ENCODE results near the gene ERP27.

ERP27 gene

GRCh38 chr12:14938301-14938700, at the start of gene ERP27:
Gene ERP27 (minus strand): TSS chr12:14938537. CDS start chr12:14938508, 29 bp downstream.
- no peak for FAIRE-seq

DNA sequence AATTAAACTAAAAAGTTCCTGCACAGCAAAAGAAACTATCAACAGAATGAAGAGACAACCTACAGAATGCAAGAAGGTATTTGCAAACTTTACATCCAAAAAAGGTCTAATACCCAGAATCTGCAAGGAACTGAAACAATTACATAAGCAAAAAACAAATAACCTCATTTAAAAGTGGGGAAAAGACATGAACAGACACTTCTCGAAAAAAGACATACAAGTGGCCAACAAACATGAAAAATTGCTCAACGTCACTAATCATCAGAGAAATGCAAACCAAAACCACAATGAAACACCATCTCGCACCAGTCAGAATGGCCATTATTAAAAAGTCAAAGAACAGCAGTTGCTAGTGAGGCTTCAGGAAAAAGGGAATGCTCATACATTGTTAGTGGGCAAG, 49.7 kb upstream of the ERP27 start:
- FAIRE-seq, result no peak

GRCh38 chr12:14986449-14986848, 48.1 kb upstream of the ERP27 start:
- no peak for FAIRE-seq

DNA sequence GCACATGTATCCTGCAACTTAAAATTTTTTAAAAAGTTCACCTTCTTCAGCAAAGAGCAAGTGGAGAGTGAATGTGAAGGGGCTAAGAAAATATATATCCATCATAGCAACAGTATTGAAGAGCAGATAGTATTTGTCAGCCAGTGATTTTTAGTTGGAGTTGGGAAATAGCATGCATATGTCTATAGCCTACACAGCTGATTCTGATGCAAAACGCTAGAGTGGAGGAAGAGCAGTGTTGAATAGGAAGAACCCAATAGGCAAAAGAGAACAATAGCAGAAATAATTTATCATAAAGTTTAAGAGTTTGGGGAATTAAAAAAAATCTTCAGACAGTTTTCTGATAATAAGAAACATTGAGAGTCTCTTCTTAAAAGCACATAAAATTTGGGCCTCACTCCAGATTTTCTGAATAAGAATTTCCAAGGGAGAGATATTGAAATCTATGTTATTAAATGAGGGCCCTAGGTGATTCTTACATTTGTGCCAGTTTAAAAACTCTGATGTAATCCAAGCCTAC, 46.5 kb upstream of the ERP27 start:
- FAIRE-seq, result no peak

DNA sequence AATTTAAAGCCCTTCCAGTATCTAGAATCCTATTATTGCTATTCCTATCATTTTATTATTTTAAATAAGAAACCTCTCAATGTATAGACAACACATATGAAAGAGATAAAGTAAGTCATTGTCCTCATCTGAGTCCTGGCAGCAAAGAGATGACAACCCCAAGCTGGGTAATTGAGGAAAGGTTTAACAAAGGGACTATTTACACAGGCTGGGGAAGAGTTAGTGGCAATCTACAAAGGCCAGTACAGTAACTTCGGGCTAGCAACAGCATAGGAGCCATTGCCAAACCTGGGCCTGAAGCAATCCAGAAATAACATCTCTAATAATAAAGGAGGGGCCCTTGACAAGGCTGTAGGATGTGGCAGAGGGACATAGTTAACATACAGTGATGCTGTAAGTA, 45.7 kb upstream of the ERP27 start:
- no peak for FAIRE-seq

DNA sequence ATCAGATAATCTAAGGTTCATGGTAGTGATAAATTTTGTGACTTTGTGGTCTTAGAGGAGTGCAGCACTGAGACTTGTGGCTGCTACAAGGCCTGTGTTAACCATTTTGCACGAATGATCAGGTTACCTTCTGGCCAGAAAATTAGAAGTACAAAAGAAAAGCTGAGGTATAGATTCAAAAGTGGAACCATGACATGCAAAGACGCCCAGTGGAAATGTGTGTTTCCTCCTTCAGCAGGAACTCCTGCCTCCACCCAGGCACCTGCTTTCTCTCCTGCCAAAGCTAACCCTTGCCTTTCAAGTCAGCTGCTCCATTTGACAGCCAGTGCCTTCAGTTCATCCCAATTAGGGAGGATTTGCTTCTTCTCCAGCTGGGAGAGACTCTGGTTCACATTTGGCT, 44.7 kb upstream of the ERP27 start:
- no peak for FAIRE-seq

DNA sequence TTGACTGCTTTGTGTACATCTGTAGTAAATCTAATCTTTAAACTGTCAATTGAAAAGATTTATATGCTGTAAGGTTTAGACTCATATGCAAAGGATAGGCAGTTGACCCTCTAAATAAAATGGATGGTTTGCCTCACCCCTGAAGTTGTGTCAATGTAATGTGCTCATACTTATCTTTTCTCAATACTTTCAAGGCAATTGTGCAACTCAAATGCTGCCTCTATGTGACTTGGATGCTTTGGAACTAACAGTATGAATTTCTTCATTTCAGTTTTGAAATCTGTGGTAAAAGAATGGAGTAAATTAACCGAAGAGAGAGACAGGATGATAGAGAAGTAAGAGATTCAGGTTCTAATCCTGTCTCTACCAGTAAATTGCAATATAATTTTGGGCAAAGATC, 44.2 kb upstream of the ERP27 start:
- no peak for FAIRE-seq

GRCh38 chr12:14981049-14981448, 42.7 kb upstream of the ERP27 start:
- FAIRE-seq, result no peak

DNA sequence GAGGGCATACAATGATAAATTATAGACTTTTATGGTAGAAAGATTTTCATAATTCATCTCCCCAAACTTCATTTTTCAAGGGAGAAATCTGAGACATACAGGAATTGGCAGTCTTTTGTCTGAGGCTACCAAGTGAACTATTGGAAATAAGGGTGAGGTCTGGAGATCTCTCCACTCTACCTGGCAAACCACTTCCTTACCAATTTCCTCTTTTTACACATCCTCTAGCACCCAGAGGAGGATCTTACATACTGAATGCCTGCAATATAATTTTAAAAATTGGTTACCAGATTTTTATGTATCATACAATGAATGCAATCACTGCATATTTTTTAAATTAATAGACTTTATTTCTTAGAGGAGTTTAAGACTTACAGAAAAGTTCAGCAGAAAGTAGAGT, 41.1 kb upstream of the ERP27 start:
- FAIRE-seq, result no peak

GRCh38 chr12:14976658-14977057, 38.3 kb upstream of the ERP27 start:
- no peak for FAIRE-seq

DNA sequence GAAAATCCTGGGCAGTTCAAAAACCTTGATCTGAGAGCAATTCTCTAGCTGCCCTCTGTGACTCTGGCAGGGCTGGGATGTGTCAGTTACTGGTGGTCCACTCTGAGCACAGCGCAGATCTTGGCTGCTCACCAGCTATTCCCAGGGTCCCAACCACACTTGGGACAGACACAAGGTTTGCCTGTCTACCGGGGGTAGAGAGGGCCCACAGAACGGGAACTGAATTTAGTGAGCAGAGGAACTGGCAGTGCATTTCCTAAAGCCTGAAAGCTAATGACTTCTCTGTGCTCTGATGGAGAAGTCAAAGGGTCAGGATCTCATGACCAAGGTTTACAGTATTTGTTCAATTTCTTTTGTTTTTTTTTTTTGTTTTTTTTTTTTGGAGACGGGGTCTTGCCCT, 37.1 kb upstream of the ERP27 start:
- FAIRE-seq, result no peak

- FAIRE-seq, result no peak
Measured at GRCh38 chr12:14974633-14975032, 36.3 kb upstream of the ERP27 start.

DNA sequence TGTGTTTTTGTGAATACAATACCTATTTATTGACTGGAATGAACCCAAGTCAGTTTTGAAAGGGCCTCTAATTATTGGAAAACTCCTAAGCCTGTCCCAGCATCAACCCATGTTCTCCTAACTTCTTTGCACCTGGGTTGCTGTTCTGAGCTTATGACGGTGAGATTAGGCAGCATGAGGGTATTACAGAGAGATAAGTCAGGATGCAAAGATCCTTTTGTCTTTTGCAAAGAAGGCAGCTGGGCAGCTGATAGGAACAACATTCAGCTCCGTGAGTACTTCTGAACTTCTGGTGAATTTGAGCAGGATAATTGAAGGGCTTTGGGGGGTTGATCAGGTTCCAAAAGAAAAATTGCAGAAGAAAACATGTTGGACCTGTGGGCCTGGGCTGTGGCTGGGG, 34.5 kb upstream of the ERP27 start, which contains the start of gene PDE6H:
Gene PDE6H (plus strand): TSS at position 227 of the 400 bp plus-strand sequence. CDS start 4,971 bp downstream, outside the sequence.
- FAIRE-seq, result no peak

GRCh38 chr12:14970473-14970872, 32.1 kb upstream of the ERP27 start:
- FAIRE-seq, result no peak

- no peak for FAIRE-seq
Measured at GRCh38 chr12:14968478-14968877, 30.1 kb upstream of the ERP27 start.

DNA sequence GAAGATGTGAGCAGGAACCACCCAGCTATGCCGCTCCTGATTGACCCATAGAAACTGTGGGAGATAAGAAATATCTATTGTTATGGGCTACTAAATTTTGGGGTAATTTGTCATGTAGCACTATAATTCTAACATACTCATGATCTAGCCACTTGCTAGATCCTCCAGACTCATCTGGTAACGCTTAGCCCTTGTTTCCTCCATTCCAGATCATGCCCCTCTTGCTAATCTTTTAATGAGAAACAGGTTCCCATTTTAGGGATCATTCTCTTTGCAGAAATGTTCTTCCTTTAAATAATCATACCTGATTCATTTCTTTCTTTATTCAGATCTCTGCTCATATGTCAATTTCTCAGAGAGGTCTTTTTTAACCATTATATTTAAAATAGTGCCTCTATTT, 26.9 kb upstream of the ERP27 start:
- no peak for FAIRE-seq

DNA sequence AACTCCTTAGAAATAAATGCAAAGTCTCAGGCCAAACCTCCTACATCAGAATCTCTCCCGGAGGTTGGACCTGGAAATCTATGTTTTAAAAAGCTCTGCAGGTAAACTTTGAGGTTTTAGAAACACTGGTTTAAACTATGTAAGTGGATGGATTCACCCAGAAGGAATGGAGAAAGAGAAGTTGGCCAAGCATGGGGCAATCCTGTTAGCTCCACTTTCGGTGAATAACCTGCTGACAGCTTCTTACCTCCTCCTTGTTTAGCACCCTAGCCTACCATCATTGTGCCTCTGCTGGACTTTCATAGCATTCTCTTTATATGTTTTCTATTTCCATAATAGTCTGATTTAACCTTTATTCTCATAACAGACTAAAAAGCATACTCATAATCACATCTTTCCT, 26.1 kb upstream of the ERP27 start:
- no peak for FAIRE-seq

- FAIRE-seq, result no peak
Measured at GRCh38 chr12:14963520-14963919, 25.2 kb upstream of the ERP27 start.

GRCh38 chr12:14962797-14963196, 24.5 kb upstream of the ERP27 start:
- no peak for FAIRE-seq

DNA sequence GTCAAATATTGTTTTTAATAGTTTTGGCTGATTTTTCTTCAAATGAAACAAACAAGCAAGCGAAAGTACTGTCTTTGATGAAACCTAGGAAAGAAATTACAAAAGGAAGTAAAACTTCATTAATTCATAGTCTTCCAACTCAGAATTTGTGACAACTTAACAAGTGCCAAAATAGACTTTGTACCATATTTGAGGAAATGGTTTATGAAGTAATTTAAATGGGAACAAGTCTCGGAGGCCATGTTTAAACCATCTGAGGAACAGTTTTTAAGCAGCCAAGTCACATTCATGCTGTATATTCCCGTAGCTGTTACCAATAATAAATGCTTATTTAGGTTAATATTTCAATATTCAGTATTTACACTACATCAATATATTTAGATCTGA, 23.8 kb upstream of the ERP27 start:
- FAIRE-seq, result no peak

DNA sequence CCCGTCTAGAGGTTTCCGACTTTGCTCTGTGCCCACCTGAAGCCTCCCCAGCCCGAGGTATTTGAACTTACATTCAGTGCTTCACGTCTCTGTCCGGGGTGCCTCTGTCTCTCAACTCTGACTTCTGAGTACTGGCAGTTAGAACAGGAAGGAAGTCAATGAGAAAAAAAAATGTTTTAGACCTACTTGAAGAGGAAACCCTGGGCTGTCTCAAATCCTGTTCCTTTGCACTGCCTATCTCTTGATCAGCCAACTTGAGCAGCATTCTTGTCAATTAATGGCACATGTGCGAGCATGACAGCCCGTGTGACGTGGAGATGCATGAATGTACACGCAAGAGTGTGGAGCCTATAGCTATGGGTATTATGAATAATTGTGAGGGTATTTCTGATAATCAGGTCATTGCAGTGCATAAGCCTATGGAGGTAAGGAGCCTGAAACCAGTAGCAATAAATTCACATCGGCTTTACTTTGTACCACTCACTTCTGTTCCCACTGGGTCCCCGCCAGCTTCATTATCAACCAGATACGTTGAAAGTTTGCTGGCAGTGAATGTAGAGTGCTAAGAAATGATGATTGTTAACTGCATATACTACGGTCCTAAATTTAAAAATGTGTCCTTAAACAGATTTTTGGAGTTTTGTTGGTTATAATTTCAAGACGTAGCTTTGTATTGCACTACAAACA, 23.3 kb upstream of the ERP27 start, which contains the start of gene ARHGDIB:
Gene ARHGDIB (minus strand): TSS at position 136 of the 687 bp plus-strand sequence. CDS start 10,889 bp downstream, outside the sequence.
- FAIRE-seq, result no peak

GRCh38 chr12:14960548-14961465, 22.5 kb upstream of the ERP27 start:
- no peak for FAIRE-seq

DNA sequence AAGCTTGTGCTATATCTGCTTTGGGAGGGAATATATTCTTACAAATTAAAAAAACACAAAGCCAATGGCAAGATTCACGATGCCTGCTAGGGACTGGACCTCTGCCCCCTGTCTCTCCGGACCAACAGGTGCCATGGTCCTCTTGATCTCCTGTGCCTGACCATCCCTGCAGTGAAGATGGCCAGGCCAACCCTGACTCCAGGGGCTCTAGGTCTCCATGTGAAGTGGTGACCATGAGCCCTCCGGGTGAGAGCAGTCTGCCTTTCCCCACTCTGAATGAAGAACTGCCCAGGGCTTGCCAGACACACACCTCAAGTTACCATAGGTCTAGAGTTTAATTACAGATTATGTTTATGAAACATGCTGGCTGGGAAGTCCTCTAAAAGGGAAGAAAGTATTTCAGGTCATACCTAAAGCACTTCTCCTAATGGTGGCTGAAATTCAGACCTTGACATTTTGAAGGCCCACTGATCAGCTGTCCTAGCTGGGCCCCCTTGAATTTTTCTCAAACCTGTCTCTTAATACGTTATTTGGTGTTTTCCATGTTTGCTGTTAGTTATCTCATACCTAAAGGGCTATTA, 21.7 kb upstream of the ERP27 start:
- FAIRE-seq, result no peak
